Endodermal cell (in vitro differentiated cells): ENCODE results near the gene SEPHS2. TPM values are rescaled to one million over a fixed set of nuclear protein-coding genes. Genes with fewer than 3 reads are reported as not detected.

ENCODE experiments used
- DNase-seq: peaks from one replicate; pipeline ENCODE4 v3.0.0-alpha.2; 2017
- H3K27ac ChIP-seq: 2 replicates; pipeline ENCODE4 v1.5.1; 2013; ENCODE audit warnings: mild to moderate bottlenecking, low read depth, low read length, moderate library complexity
- H3K27me3 ChIP-seq: 2 replicates; pipeline ENCODE4 v1.6.1; 2013; ENCODE audit warnings: mild to moderate bottlenecking, low read length, moderate library complexity; ENCODE audit not compliant: insufficient read depth, control insufficient read depth, poor library complexity, severe bottlenecking
- H3K36me3 ChIP-seq: 2 replicates; pipeline ENCODE4 v1.7.0; 2013; ENCODE audit warnings: mild to moderate bottlenecking, low read length, moderate library complexity; ENCODE audit not compliant: control insufficient read depth, insufficient read depth
- H3K4me1 ChIP-seq: one replicate; pipeline ENCODE4 v1.7.0; 2013; ENCODE audit warnings: low read length; ENCODE audit not compliant: control insufficient read depth, insufficient read depth
- H3K4me3 ChIP-seq: 2 replicates; pipeline ENCODE4 v1.5.1; 2013; ENCODE audit warnings: mild to moderate bottlenecking, low read length, moderate library complexity
- H3K9ac ChIP-seq: 2 replicates; pipeline ENCODE4 v1.6.1; 2013; ENCODE audit warnings: mild to moderate bottlenecking, low read length, moderate library complexity; ENCODE audit not compliant: poor library complexity, severe bottlenecking; ENCODE audit errors: extremely low read depth
- H3K9me3 ChIP-seq: 2 replicates; pipeline ENCODE4 v1.6.1; 2013; ENCODE audit warnings: mild to moderate bottlenecking, low read length, moderate library complexity; ENCODE audit not compliant: control insufficient read depth
- H3K27ac Mint-ChIP-seq: 2 replicates; pipeline ENCODE4 v1.8.0; 2020; ENCODE audit warnings: mixed read lengths
- H3K27me3 Mint-ChIP-seq: 2 replicates; pipeline ENCODE4 v1.8.0; 2021; ENCODE audit warnings: mild to moderate bottlenecking, mixed read lengths; ENCODE audit not compliant: insufficient read depth
- H3K36me3 Mint-ChIP-seq: 2 replicates; pipeline ENCODE4 v1.8.0; 2020; ENCODE audit warnings: low read depth, mixed read lengths
- H3K4me1 Mint-ChIP-seq: 2 replicates; pipeline ENCODE4 v1.8.0; 2020; ENCODE audit warnings: mixed read lengths
- H3K4me3 Mint-ChIP-seq: 2 replicates; pipeline ENCODE4 v1.8.0; 2020; ENCODE audit warnings: mild to moderate bottlenecking, moderate library complexity, mixed read lengths
- H3K9me3 Mint-ChIP-seq: 2 replicates; pipeline ENCODE4 v1.8.0; 2020; ENCODE audit warnings: mild to moderate bottlenecking, mixed read lengths
- WGBS, 2 experiments: methylation state at CpG; one replicate each; pipeline versions ENCODE4 v1.1.5 to v1.1.7; 2013; ENCODE audit warnings: missing lambda C conversion rate in 2 of 2, mixed read lengths in 1 of 2; ENCODE audit not compliant: insufficient coverage in 1 of 2, insufficient read length in 1 of 2; 5-methylcytosine and 5-hydroxymethylcytosine counted together
- total RNA-seq, 2 donors: library from RNA; stranded (reverse); fragmentation: NEBNext Ultra II Directional in 1 of 2; extraction: Animal tissue kit (Norgen Biotek cat#: 25700) in 1 of 2; gene quantifications; 2 replicates in 1 of 2; 3 replicates in 1 of 2; pipeline ENCODE4 v1.2.1, GENCODE V29; 2021
- TF ChIP-seq, protein P1 (sequence below): fragments of 200-600 bp; sonication (generic); conservative IDR thresholded peaks from 2 replicates; pipeline ENCODE4 v1.5.0; 2021; ENCODE audit warnings: antibody characterized with exemption, mild to moderate bottlenecking

SEPHS2 gene
- total RNA-seq, 2 donors from 2014 or later, result 35.7 to 37.5 TPM

GRCh38 chr16:30430428-30430970, 15.2 kb downstream of the SEPHS2 start:
- no peaks in the 10 kb centered on the region for H3K27me3 ChIP-seq
- H3K9me3 ChIP-seq, result no peaks in the 10 kb centered on the region
- TF ChIP-seq, protein P1, sequence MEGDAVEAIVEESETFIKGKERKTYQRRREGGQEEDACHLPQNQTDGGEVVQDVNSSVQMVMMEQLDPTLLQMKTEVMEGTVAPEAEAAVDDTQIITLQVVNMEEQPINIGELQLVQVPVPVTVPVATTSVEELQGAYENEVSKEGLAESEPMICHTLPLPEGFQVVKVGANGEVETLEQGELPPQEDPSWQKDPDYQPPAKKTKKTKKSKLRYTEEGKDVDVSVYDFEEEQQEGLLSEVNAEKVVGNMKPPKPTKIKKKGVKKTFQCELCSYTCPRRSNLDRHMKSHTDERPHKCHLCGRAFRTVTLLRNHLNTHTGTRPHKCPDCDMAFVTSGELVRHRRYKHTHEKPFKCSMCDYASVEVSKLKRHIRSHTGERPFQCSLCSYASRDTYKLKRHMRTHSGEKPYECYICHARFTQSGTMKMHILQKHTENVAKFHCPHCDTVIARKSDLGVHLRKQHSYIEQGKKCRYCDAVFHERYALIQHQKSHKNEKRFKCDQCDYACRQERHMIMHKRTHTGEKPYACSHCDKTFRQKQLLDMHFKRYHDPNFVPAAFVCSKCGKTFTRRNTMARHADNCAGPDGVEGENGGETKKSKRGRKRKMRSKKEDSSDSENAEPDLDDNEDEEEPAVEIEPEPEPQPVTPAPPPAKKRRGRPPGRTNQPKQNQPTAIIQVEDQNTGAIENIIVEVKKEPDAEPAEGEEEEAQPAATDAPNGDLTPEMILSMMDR, result peak; percentile 61
- no peak overlapping the region for H3K9ac ChIP-seq
- 56 to 66% methylated on average over 19 of the region's 19 CpGs for WGBS, 2 experiments
- H3K9me3 Mint-ChIP-seq, result no peaks in the 10 kb centered on the region
- H3K27me3 Mint-ChIP-seq, result peaks cover 32% of the 10 kb centered on the region
- DNase-seq, result no peak
- H3K4me3 ChIP-seq, result no peak overlapping the region
- no peak overlapping the region for H3K27ac ChIP-seq
- H3K4me3 Mint-ChIP-seq, result no peak overlapping the region
- H3K4me1 Mint-ChIP-seq, result peaks cover 8% of the 10 kb centered on the region
- no peaks in the 10 kb centered on the region for H3K4me1 ChIP-seq
- peaks cover 17% of the 10 kb centered on the region for H3K36me3 ChIP-seq
- peaks cover 28% of the 10 kb centered on the region for H3K36me3 Mint-ChIP-seq
- no peak overlapping the region for H3K27ac Mint-ChIP-seq

DNA sequence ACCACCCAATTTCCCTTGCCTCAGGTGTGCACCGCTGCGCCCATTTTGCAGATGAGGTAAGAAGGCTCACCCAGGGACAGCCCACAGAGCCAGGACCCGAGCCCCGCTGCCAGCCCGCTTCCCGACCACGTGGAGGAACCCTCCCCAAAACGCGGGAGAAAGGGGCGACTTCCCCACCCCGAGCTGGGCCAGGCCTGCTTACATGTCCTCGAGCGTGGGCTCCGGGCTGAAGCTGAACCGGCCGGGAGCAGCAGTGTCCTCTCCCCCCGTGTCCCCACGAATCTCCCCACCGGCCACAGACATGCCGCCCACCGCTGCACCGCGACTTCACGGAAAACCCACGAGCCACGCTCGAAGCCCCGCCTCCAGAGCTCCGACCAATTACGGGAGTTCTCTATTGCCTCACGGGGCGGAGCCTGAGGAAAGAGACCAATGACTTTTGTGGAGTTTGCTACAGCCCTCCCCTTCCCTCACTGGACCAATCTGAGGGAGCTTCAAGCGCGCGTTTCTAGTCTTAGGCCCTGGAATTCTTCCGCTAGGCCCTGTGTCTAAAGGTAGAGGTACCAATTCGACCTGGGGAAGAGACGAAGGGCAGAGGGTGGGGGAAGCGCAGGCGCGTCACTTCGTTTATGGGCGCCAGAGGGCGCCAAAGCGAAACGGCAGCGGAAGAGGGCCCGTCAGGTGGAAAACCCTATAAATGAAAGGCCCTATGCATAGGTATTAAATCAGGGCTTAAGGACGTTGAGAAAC, 15.8 kb downstream of the SEPHS2 start, which contains the start of gene DCTPP1:
DCTPP1 (minus strand) TSS at position 353 of the 750 bp plus-strand sequence; CDS start at position 303, 50 bp downstream.
- WGBS, 2 experiments, result 0 to 1% methylated on average over 13 to 49 of the region's 49 CpGs
- no peak within 1 kb of the TSS for H3K27ac Mint-ChIP-seq
- Histone ChIP-seq H3K4me3 (peak within 1 kb of the TSS; percentile 91), H3K4me1 (no peaks in the 10 kb centered on the region), H3K36me3 (peaks cover 20% of the 10 kb centered on the region), H3K9ac (peak within 1 kb of the TSS; percentile 31), H3K27ac (no peak within 1 kb of the TSS), H3K9me3 (no peaks in the 10 kb centered on the region), H3K27me3 (no peaks in the 10 kb centered on the region)
- no peaks in the 10 kb centered on the region for H3K9me3 Mint-ChIP-seq
- TF ChIP-seq, protein P1, result peak; percentile 93
- peaks cover 29% of the 10 kb centered on the region for H3K27me3 Mint-ChIP-seq
- no peak within 1 kb of the TSS for H3K4me3 Mint-ChIP-seq
- DNase-seq, result peak; percentile 97
- peaks cover 8% of the 10 kb centered on the region for H3K4me1 Mint-ChIP-seq
- peaks cover 29% of the 10 kb centered on the region for H3K36me3 Mint-ChIP-seq

DNA sequence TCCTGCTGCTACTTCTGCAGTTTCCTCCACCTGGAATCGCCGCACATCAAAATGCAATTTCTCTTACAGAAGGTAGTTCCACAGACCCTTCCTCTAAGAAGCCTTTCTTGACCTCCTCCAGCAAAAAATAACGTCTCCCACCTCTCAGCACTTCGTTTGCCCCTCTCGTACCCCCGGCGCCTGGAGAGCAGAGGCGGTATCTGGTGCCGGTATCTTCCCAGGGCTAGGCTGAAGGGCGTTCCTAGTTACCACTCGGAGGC, 16.3 kb downstream of the SEPHS2 start:
- peaks cover 8% of the 10 kb centered on the region for H3K4me1 Mint-ChIP-seq
- H3K27me3 Mint-ChIP-seq, result peaks cover 24% of the 10 kb centered on the region
- 3 to 8% methylated on average over 4 to 11 of the region's 11 CpGs for WGBS, 2 experiments
- H3K9me3 Mint-ChIP-seq, result no peaks in the 10 kb centered on the region
- peak; percentile 76 for DNase-seq
- TF ChIP-seq, protein P1, result no peak
- peaks cover 34% of the 10 kb centered on the region for H3K36me3 Mint-ChIP-seq
- no peaks in the 10 kb centered on the region for H3K4me1 ChIP-seq
- H3K9me3 ChIP-seq, result no peaks in the 10 kb centered on the region
- peak overlapping the region; percentile 91 for H3K4me3 ChIP-seq
- H3K27ac Mint-ChIP-seq, result no peak overlapping the region
- no peaks in the 10 kb centered on the region for H3K27me3 ChIP-seq
- no peak overlapping the region for H3K4me3 Mint-ChIP-seq
- no peak overlapping the region for H3K27ac ChIP-seq
- peaks cover 25% of the 10 kb centered on the region for H3K36me3 ChIP-seq
- peak overlapping the region; percentile 31 for H3K9ac ChIP-seq
